ENCODE results near the gene PSMD12.

- TF ChIP-seq CTCF (IDR thresholded peaks at IDR 0.05; ENCODE audit: extremely low read depth in 1 of 2, insufficient read depth in 1 of 2, low read depth in 1 of 2, low read length in 2 of 2) (no peak), EZH2 (IDR thresholded peaks at IDR 0.05; ENCODE audit: borderline replicate concordance, low read depth, low read length, severe bottlenecking) (no peak)
These were observed 56.0 kb downstream of the PSMD12 start for GRCh38 chr17:67310406-67310805.
